Tibial artery (tissue), 4 donors: Measurements from ENCODE around the gene SLTM.

Experiments used
- DNase-seq, 2 donors: peaks; one replicate each; pipeline ENCODE4 v3.0.0-alpha.2; 2019
- H3K27ac ChIP-seq, 2 donors: fragments of 200-600 bp; sonication (generic) in 1 of 2; 1 replicate in 1 of 2; 2 replicates in 1 of 2; pipeline ENCODE4 v1.5.1; 2018 to 2019; ENCODE audit warnings: mild to moderate bottlenecking in 1 of 2
- H3K27me3 ChIP-seq, 2 donors: fragments of 200-600 bp; sonication (generic) in 1 of 2; one replicate each; pipeline versions ENCODE4 v1.5.1 to v1.6.0; 2016 to 2019
- H3K36me3 ChIP-seq, 3 donors: fragments of 200-600 bp; sonication (generic) in 2 of 3; one replicate each; pipeline ENCODE4 v1.5.1; 2016 to 2019; ENCODE audit warnings: mild to moderate bottlenecking in 2 of 3
- H3K4me1 ChIP-seq, 4 donors: fragments of 200-600 bp; sonication (generic) in 2 of 4; 1 replicate in 3 of 4; 2 replicates in 1 of 4; pipeline ENCODE4 v1.5.1; 2016 to 2019
- H3K4me3 ChIP-seq, 2 donors: fragments of 200-600 bp; sonication (generic) in 1 of 2; 1 replicate in 1 of 2; 2 replicates in 1 of 2; pipeline ENCODE4 v1.5.1; 2018 to 2019; ENCODE audit warnings: mild to moderate bottlenecking in 2 of 2
- H3K9me3 ChIP-seq, 3 donors: fragments of 200-600 bp; sonication (generic) in 1 of 3; one replicate each; pipeline ENCODE4 v1.5.1; 2016 to 2019
- CTCF ChIP-seq, 2 experiments: fragments of 200-600 bp in 1 of 2; fragments of 450-650 bp in 1 of 2; IDR thresholded peaks; one replicate each; pipeline ENCODE4 v1.5.1; 2017 to 2019; ENCODE audit warnings: antibody characterized with exemption in 2 of 2, mild to moderate bottlenecking in 1 of 2, moderate library complexity in 1 of 2
- intact Hi-C: fragments of 100-400 bp; cut with DNase I; formaldehyde crosslinking; loops from one replicate; pipeline ENCODE4 v1.15.0; 2023; ENCODE audit warnings: low total_unique reads

The SLTM gene

GRCh38 chr15:58933281-58934113 lies at the start of gene SLTM:
SLTM (minus strand) TSS chr15:58933679; CDS start chr15:58933565, 114 bp downstream.
- H3K9me3 ChIP-seq: no peaks in the 10 kb centered on the region
- DNase-seq: peak; percentile 92 to 97
- no peaks in the 10 kb centered on the region for H3K27me3 ChIP-seq
- peak; percentile 29 to 34 for TF ChIP-seq CTCF (IDR thresholded peaks at IDR 0.05)
- intact Hi-C loops: loop anchor here (10.0 kb wide), 1 partner anchor 189 kb away; the partner anchor contains the start of gene ADAM10
- peaks cover 5 to 11% (median 6%) of the 10 kb centered on the region in 3 donors for H3K36me3 ChIP-seq
- H3K4me1 ChIP-seq: peaks cover 0 to 39% (median 16%) of the 10 kb centered on the region in 4 donors
- H3K4me3 ChIP-seq: peak within 1 kb of the TSS; percentile 76 to 83
- peak within 1 kb of the TSS; percentile 95 to 99 for H3K27ac ChIP-seq

GRCh38 chr15:58983261-58983660 lies 49.8 kb upstream of the SLTM start:
- intact Hi-C loops: loop anchor here (5.0 kb wide), 1 partner anchor 509 kb away; no protein-coding TSS in a partner anchor
- no peak overlapping the region for H3K4me3 ChIP-seq

GRCh38 chr15:58981808-58982475 lies 48.5 kb upstream of the SLTM start:
- no peak overlapping the region for H3K27ac ChIP-seq
- H3K4me1 ChIP-seq: peaks cover 0 to 5% (median 2%) of the 10 kb centered on the region in 4 donors
- no peak overlapping the region for H3K4me3 ChIP-seq
- TF ChIP-seq CTCF (IDR thresholded peaks at IDR 0.05): no peak
- H3K36me3 ChIP-seq: no peaks in the 10 kb centered on the region
- H3K9me3 ChIP-seq: no peaks in the 10 kb centered on the region
- H3K27me3 ChIP-seq: no peaks in the 10 kb centered on the region
- intact Hi-C loops: loop anchor here (5.0 kb wide), 1 partner anchor 510 kb away; no protein-coding TSS in a partner anchor
- no peak for DNase-seq

More at GRCh38 chr15:58983261-58983660, 49.8 kb upstream of the SLTM start:
- no peak for DNase-seq
- Histone ChIP-seq H3K27ac (no peak overlapping the region), H3K9me3 (no peaks in the 10 kb centered on the region), H3K4me1 (peaks cover 0 to 5% (median 2%) of the 10 kb centered on the region in 4 donors), H3K36me3 (no peaks in the 10 kb centered on the region), H3K27me3 (no peaks in the 10 kb centered on the region)
- no peak for TF ChIP-seq CTCF (IDR thresholded peaks at IDR 0.05)

- H3K36me3 ChIP-seq: no peaks in the 10 kb centered on the region
- no peak overlapping the region for H3K4me3 ChIP-seq
- no peaks in the 10 kb centered on the region for H3K9me3 ChIP-seq
- peaks cover 0 to 5% (median 2%) of the 10 kb centered on the region in 4 donors for H3K4me1 ChIP-seq
- intact Hi-C loops: loop anchor here (5.0 kb wide), 1 partner anchor 512 kb away; no protein-coding TSS in a partner anchor
- no peak overlapping the region for H3K27ac ChIP-seq
- H3K27me3 ChIP-seq: no peaks in the 10 kb centered on the region
- peak; percentile 36 to 59 for TF ChIP-seq CTCF (IDR thresholded peaks at IDR 0.05)
- DNase-seq: no peak
Measured at GRCh38 chr15:58980351-58980939, 47.0 kb upstream of the SLTM start.

GRCh38 chr15:58977887-58978286 lies 44.4 kb upstream of the SLTM start:
- Histone ChIP-seq H3K27ac (no peak overlapping the region), H3K36me3 (no peaks in the 10 kb centered on the region), H3K9me3 (no peaks in the 10 kb centered on the region), H3K4me1 (peaks cover 0 to 5% (median 2%) of the 10 kb centered on the region in 4 donors), H3K27me3 (no peaks in the 10 kb centered on the region), H3K4me3 (no peak overlapping the region)
- no peak for DNase-seq
- TF ChIP-seq CTCF (IDR thresholded peaks at IDR 0.05): no peak
- intact Hi-C loops: no loop called here
